H1 (cell line): Measurements from ENCODE around the gene DOHH. TPM values are rescaled to one million over a fixed set of nuclear protein-coding genes. Genes with fewer than 3 reads are reported as not detected.

Experiments used
- CTCF ChIA-PET: fragments of 300-600 bp; sonication (Branson Sonifier 250); formaldehyde crosslinking; loops from one replicate; lab custom pipeline; 2021; ENCODE audit not compliant: partially characterized antibody; lab: Charles Lee
- POLR2A ChIA-PET: fragments of 300-600 bp; sonication (Branson Sonifier 250); formaldehyde crosslinking; loops from one replicate; lab custom pipeline; 2021; ENCODE audit warnings: inconsistent platforms; ENCODE audit not compliant: partially characterized antibody; lab: Charles Lee
- DNase-seq, 2 experiments: peaks; one replicate each; pipeline versions ENCODE4 v3.0.0 to v3.0.0-alpha.2; 2010 to 2022; ENCODE audit warnings: low spot score in 2 of 2, low read depth in 1 of 2, mixed read lengths in 1 of 2
- FAIRE-seq: peaks from 2 replicates; lab custom pipeline; 2011; peaks lifted over from hg19 to GRCh38; lab: Jason Lieb, UNC
- H2AFZ ChIP-seq: 2 replicates; pipeline ENCODE4 v1.8.1; 2012; ENCODE audit warnings: low read length, inconsistent platforms
- H2AK5ac ChIP-seq: 2 replicates; pipeline ENCODE4 v1.6.1; 2013; ENCODE audit warnings: low read depth, low read length
- H2BK120ac ChIP-seq: replicated peaks from 2 replicates; pipeline ENCODE3; 2013; ENCODE audit warnings: low read depth, low read length, inconsistent platforms
- H2BK12ac ChIP-seq: 2 replicates; pipeline ENCODE4 v1.6.1; 2013; ENCODE audit warnings: low read depth, low read length
- H2BK15ac ChIP-seq: 2 replicates; pipeline ENCODE4 v1.6.1; 2013; ENCODE audit warnings: low read length
- H2BK20ac ChIP-seq: 2 replicates; pipeline ENCODE4 v1.6.1; 2013; ENCODE audit warnings: low read length
- H2BK5ac ChIP-seq: 2 replicates; pipeline ENCODE4 v1.6.1; 2013; ENCODE audit warnings: low read depth, low read length
- H3K14ac ChIP-seq: 2 replicates; pipeline ENCODE4 v1.6.1; 2013; ENCODE audit warnings: inconsistent platforms; ENCODE audit not compliant: insufficient read length
- H3K18ac ChIP-seq: 2 replicates; pipeline ENCODE4 v1.6.1; 2013; ENCODE audit warnings: low read length; ENCODE audit errors: extremely low read depth
- H3K23ac ChIP-seq: 2 replicates; pipeline ENCODE4 v1.6.1; 2013; ENCODE audit warnings: inconsistent platforms; ENCODE audit not compliant: insufficient read length
- H3K23me2 ChIP-seq: 2 replicates; pipeline ENCODE4 v1.6.1; 2013; ENCODE audit warnings: low read depth, low read length
- H3K27ac ChIP-seq: 2 replicates; pipeline ENCODE4 v1.6.1; 2011; ENCODE audit warnings: low read depth, low read length, inconsistent platforms
- H3K27me3 ChIP-seq, 4 experiments: replicated peaks in 1 of 4; 1 replicate in 1 of 4; 2 replicates in 3 of 4; pipeline versions ENCODE4 v1.6.1 to v1.8.1; 2011 to 2013; ENCODE audit warnings: low read length in 3 of 4, mild to moderate bottlenecking in 3 of 4, inconsistent platforms in 2 of 4, mixed read lengths in 2 of 4, moderate library complexity in 1 of 4; ENCODE audit not compliant: control insufficient read depth in 3 of 4, insufficient read depth in 3 of 4; ENCODE audit errors: extremely low read depth in 1 of 4
- H3K36me3 ChIP-seq, 4 experiments: 2 replicates each; pipeline versions ENCODE4 v1.6.1 to v1.8.1; 2011 to 2013; ENCODE audit warnings: mild to moderate bottlenecking in 4 of 4, low read length in 3 of 4, moderate library complexity in 2 of 4, control low read depth in 1 of 4, inconsistent platforms in 1 of 4; ENCODE audit not compliant: insufficient read depth in 4 of 4, control insufficient read depth in 2 of 4
- H3K4ac ChIP-seq: replicated peaks from 2 replicates; pipeline ENCODE3; 2013; ENCODE audit warnings: low read length, low read depth, mixed read lengths, inconsistent platforms; ENCODE audit not compliant: insufficient read length
- H3K4me1 ChIP-seq, 4 experiments: replicated peaks in 1 of 4; 1 replicate in 1 of 4; 2 replicates in 3 of 4; pipeline versions ENCODE4 v1.6.1 to v1.8.1; 2011 to 2013; ENCODE audit warnings: low read length in 3 of 4, inconsistent platforms in 2 of 4, mixed read lengths in 1 of 4; ENCODE audit not compliant: insufficient read depth in 4 of 4, control insufficient read depth in 3 of 4
- H3K4me2 ChIP-seq, 2 experiments: 2 replicates each; pipeline versions ENCODE4 v1.6.1 to v1.8.1; 2011 to 2013; ENCODE audit warnings: low read depth in 2 of 2, low read length in 2 of 2, control low read depth in 1 of 2, inconsistent platforms in 1 of 2, mild to moderate bottlenecking in 1 of 2; ENCODE audit not compliant: insufficient read depth in 1 of 2
- H3K4me3 ChIP-seq, 4 experiments: fragments of 200-600, 300-600 bp in 1 of 4; sonication (generic), shearing (Covaris generic), sonication (Bioruptor Twin) in 1 of 4; 2 replicates each; pipeline versions ENCODE4 v1.5.1 to v1.8.1; 2011 to 2016; ENCODE audit warnings: low read length in 4 of 4, low read depth in 3 of 4, control low read depth in 2 of 4, inconsistent platforms in 2 of 4, mild to moderate bottlenecking in 2 of 4, mixed read lengths in 1 of 4, moderate library complexity in 1 of 4; ENCODE audit not compliant: insufficient read depth in 2 of 4; ENCODE audit errors: extremely low read depth in 1 of 4
- H3K56ac ChIP-seq: replicated peaks from 2 replicates; pipeline ENCODE3; 2013; ENCODE audit warnings: low read depth, mild to moderate bottlenecking, mixed read lengths, low read length, inconsistent platforms; ENCODE audit not compliant: insufficient read length
- H3K79me1 ChIP-seq: 2 replicates; pipeline ENCODE4 v1.6.1; 2013; ENCODE audit warnings: low read depth, low read length, control low read depth
- H3K79me2 ChIP-seq, 2 experiments: 2 replicates each; pipeline versions ENCODE4 v1.6.1 to v1.8.1; 2012 to 2013; ENCODE audit warnings: low read length in 2 of 2, mild to moderate bottlenecking in 2 of 2, inconsistent platforms in 1 of 2; ENCODE audit not compliant: insufficient read depth in 2 of 2, control insufficient read depth in 1 of 2
- H3K9ac ChIP-seq, 4 experiments: replicated peaks in 1 of 4; 1 replicate in 1 of 4; 2 replicates in 3 of 4; pipeline versions ENCODE4 v1.6.1 to v1.8.1; 2011 to 2013; ENCODE audit warnings: low read depth in 3 of 4, low read length in 3 of 4, control low read depth in 2 of 4, mild to moderate bottlenecking in 2 of 4, moderate library complexity in 2 of 4, inconsistent platforms in 1 of 4; ENCODE audit errors: extremely low read depth in 1 of 4
- H3K9me3 ChIP-seq, 2 experiments: 2 replicates each; pipeline versions ENCODE4 v1.6.1 to v1.8.1; 2012 to 2013; ENCODE audit warnings: mild to moderate bottlenecking in 2 of 2, moderate library complexity in 2 of 2, control low read depth in 1 of 2, inconsistent platforms in 1 of 2, low read depth in 1 of 2, low read length in 1 of 2, mixed read lengths in 1 of 2; ENCODE audit not compliant: insufficient read depth in 2 of 2
- H4K20me1 ChIP-seq, 2 experiments: replicated peaks in 1 of 2; 2 replicates each; pipeline versions ENCODE3 to v1.8.1; 2011 to 2013; ENCODE audit warnings: inconsistent platforms in 2 of 2, low read length in 2 of 2, mild to moderate bottlenecking in 1 of 2; ENCODE audit not compliant: insufficient read depth in 2 of 2, control insufficient read depth in 1 of 2
- H4K5ac ChIP-seq: 2 replicates; pipeline ENCODE4 v1.6.1; 2013; ENCODE audit warnings: low read length, low read depth, mixed read lengths, inconsistent platforms; ENCODE audit not compliant: insufficient read length
- H4K8ac ChIP-seq: 2 replicates; pipeline ENCODE4 v1.8.0; 2013; ENCODE audit warnings: mild to moderate bottlenecking, moderate library complexity, low read length, inconsistent platforms; ENCODE audit not compliant: insufficient read depth; ENCODE audit errors: extremely low read depth
- H4K91ac ChIP-seq: replicated peaks from 2 replicates; pipeline ENCODE3; 2013; ENCODE audit warnings: low read length, mixed read lengths, inconsistent platforms; ENCODE audit not compliant: insufficient read length
- BRCA1 ChIP-seq: IDR thresholded peaks from 2 replicates; pipeline ENCODE4 v1.6.1; 2012; ENCODE audit warnings: low read depth, low read length, improper control_type of control experiment
- JUN ChIP-seq: IDR thresholded peaks from 2 replicates; pipeline ENCODE4 v1.6.1; 2011; ENCODE audit warnings: low read depth, mild to moderate bottlenecking, improper control_type of control experiment, low read length
- SIX5 ChIP-seq: IDR thresholded peaks from 2 replicates; pipeline ENCODE4 v1.6.1; 2011; ENCODE audit warnings: mild to moderate bottlenecking, low read depth, low read length
- SP1 ChIP-seq: IDR thresholded peaks from 2 replicates; pipeline ENCODE4 v1.6.1; 2011; ENCODE audit warnings: low read depth, low read length
- SUZ12 ChIP-seq: fragments of 200-600 bp; sonication (generic); IDR thresholded peaks from 2 replicates; pipeline ENCODE4 v1.6.1; 2012; ENCODE audit warnings: mild to moderate bottlenecking, inconsistent platforms, low read length, moderate library complexity, mixed read lengths
- TAF7 ChIP-seq: optimal IDR thresholded peaks from 2 replicates; pipeline ENCODE3; 2011; ENCODE audit warnings: low read depth, mild to moderate bottlenecking, inconsistent platforms, low read length, moderate library complexity, borderline replicate concordance
- TBP ChIP-seq: IDR thresholded peaks from 2 replicates; pipeline ENCODE4 v1.6.1; 2011; ENCODE audit warnings: low read depth, low read length, improper control_type of control experiment
- WGBS, 2 experiments: shearing (Covaris generic) in 1 of 2; methylation state at CpG; one replicate each; pipeline versions ENCODE4 v1.1.6 to v1.1.7; 2013 to 2015; ENCODE audit warnings: low lambda C conversion rate in 2 of 2, mixed read lengths in 2 of 2, inconsistent platforms in 1 of 2, low coverage in 1 of 2, missing lambda C conversion rate in 1 of 2; ENCODE audit not compliant: insufficient replicate concordance in 2 of 2, insufficient coverage in 1 of 2, insufficient read length in 1 of 2; ENCODE audit errors: extremely low coverage in 1 of 2, missing lambda C conversion rate in 1 of 2; 5-methylcytosine and 5-hydroxymethylcytosine counted together
- polyA plus RNA-seq, 7 experiments: library from polyadenylated mRNA; depleted of rRNA in 3 of 7; stranded (reverse) in 5 of 7; unstranded in 2 of 7; fragments of >200 nt in 5 of 7; fragments of 200-250 nt in 2 of 7; gene quantifications; 1 replicate in 5 of 7; 2 replicates in 1 of 7; 4 replicates in 1 of 7; pipeline versions ENCODE4 v1.2.1 to v1.2.3, GENCODE V29; 2011 to 2013; ENCODE audit warnings: missing spikeins in 2 of 7, mixed read lengths in 2 of 7
- total RNA-seq: library from RNA; stranded (reverse); fragmentation: NEBNext Ultra II Directional; extraction: Animal tissue kit (Norgen Biotek cat#: 25700); gene quantifications from 2 replicates; pipeline ENCODE4 v1.2.1, GENCODE V29; 2021

Gene DOHH
- total and polyA plus RNA-seq, 2 of the 8 experiments (the other 6 are each of a cell fraction or from before 2014, with no cell fraction given): 7.3 to 17.7 TPM

GRCh38 chr19:3519126-3519525 lies 18.7 kb upstream of the DOHH start:
- Histone ChIP-seq H2BK5ac (peak overlapping the region; percentile 86; the same call in 1 of the 2 replicates), H3K4me2 (peak overlapping the region; percentile 5 to 60; a peak in 1 of 4 replicates), H4K5ac (no peak overlapping the region), H4K91ac (peak overlapping the region; percentile 78), H2AK5ac (peak overlapping the region; percentile 87; the same call in 1 of the 2 replicates), H3K27me3 (no peaks in the 10 kb centered on the region), H3K4me1 (peaks cover 0 to 29% (median 20%) of the 10 kb centered on the region in 4 experiments; a peak in 6 of 7 replicates), H2BK15ac (peak overlapping the region; percentile 61; the same call in 1 of the 2 replicates), H2BK20ac (peak overlapping the region; percentile 17), H4K8ac (no peak overlapping the region), H3K9me3 (no peaks in the 10 kb centered on the region), H2BK120ac (peak overlapping the region; percentile 11), H2AFZ (no peak overlapping the region), H3K18ac (peak overlapping the region; percentile 64), H3K4me3 (no peak overlapping the region), H3K23me2 (no peaks in the 10 kb centered on the region), H3K27ac (peak overlapping the region; percentile 13; the same call in 1 of the 2 replicates), H2BK12ac (peak overlapping the region; percentile 97), H3K79me1 (peaks cover 6% of the 10 kb centered on the region; the same call in 1 of the 2 replicates), H3K36me3 (no peaks in the 10 kb centered on the region), H3K9ac (no peak overlapping the region), H4K20me1 (peaks cover 0 to 14% of the 10 kb centered on the region in 2 experiments), H3K56ac (no peak overlapping the region), H3K14ac (no peak overlapping the region), H3K23ac (no peak overlapping the region), H3K79me2 (peaks cover 0 to 57% of the 10 kb centered on the region in 2 experiments; a peak in 3 of 4 replicates), H3K4ac (no peak overlapping the region)
- TF ChIP-seq TAF7: no peak
- TF ChIP-seq BRCA1: no peak
- no peak for TF ChIP-seq SUZ12
- no peak for TF ChIP-seq TBP
- no peak for TF ChIP-seq JUN
- TF ChIP-seq SP1: no peak
- TF ChIP-seq SIX5: no peak
- DNase-seq: no peak
- 88% methylated on average over 17 of the region's 18 CpGs; no CpG with 5 or more reads in 1 of the 2 experiments for WGBS, 2 experiments
- ChIA-PET CTCF (interaction anchor here (0.6 to 4.7 kb wide), 10 partner anchors 8 to 138 kb away, joined by 3 to 15 read pairs (median 4); partner anchors contain the start of gene GIPC3), POLR2A (interaction anchor here (0.8 to 1.1 kb wide), 2 partner anchors 17 to 20 kb away, joined by 3 read pairs; partner anchors contain the start of gene TEKTIP1)
- FAIRE-seq: no peak
